ENCODE measurements around the gene CD72.
A peak's percentile ranks its signal among the peaks of the same experiment; 100 is the strongest.

DNA sequence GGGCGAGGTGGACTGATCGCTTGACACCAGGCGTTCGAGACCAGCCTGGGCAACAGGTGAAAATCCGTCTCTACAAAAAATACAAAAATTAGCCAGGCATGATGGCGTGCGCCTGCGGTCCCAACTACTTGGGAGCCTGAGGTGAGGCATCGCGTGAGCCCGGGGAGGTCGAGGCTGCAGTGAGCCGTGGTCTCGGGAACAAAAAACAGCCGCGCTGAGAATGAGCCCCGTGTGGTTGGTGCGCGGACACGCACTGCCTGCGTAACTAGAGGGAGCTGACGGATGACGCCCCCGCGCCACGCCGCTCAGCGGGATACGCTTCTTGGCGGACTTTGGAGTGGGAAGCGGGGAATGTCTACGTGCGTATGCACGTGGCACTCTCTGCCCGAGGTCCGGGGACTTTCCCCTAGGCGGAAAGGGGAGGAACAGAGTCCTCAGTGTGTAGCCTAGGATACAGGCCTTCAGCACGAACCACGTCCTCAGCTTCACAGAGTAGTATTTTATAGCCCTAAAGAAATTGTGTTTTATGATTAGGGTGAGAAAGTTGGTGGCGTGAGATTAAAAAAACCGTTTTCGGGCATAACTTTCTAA, 39.4 kb upstream of the CD72 start, which contains the start of gene RMRP:
- TF ChIP-seq FOXM1 (IDR thresholded peaks at IDR 0.05; ENCODE audit: borderline replicate concordance), result no peak
- peak; percentile 83 for TF ChIP-seq ARNT (IDR thresholded peaks at IDR 0.05)
- no peak for TF ChIP-seq SP1 (IDR thresholded peaks at IDR 0.05)
- no peak for TF ChIP-seq FOXK2 (IDR thresholded peaks at IDR 0.05)
- no peak for TF ChIP-seq NFRKB (IDR thresholded peaks at IDR 0.05)
- TF ChIP-seq SUZ12 (IDR thresholded peaks at IDR 0.05), result no peak
- TF ChIP-seq FOXA1 (IDR thresholded peaks at IDR 0.05), result no peak
- TF ChIP-seq ELF4 (IDR thresholded peaks at IDR 0.05), result no peak
- TF ChIP-seq HDGF (IDR thresholded peaks at IDR 0.05; ENCODE audit: borderline replicate concordance), result no peak
- peak; percentile 35; the same call in 1 of the 2 replicates for TF ChIP-seq CTBP1 (IDR thresholded peaks at IDR 0.05; ENCODE audit: borderline replicate concordance)
- TF ChIP-seq TARDBP (IDR thresholded peaks at IDR 0.05), result 0 out of 2 replicates have a peak, but pooled peaks have one; percentile 35

All from HEK293T (cell line).